ENCODE data around the gene CACNG5. TPM values are rescaled to one million over a fixed set of nuclear protein-coding genes. Genes with fewer than 3 reads are reported as not detected.
A peak's percentile ranks its signal among the peaks of the same experiment; 100 is the strongest.

The CACNG5 gene
- total RNA-seq, 2 experiments from 2014 or later, result not detected

GRCh38 chr17:66805567-66805966, 29.4 kb upstream of the CACNG5 start:
- H3K4me1 Mint-ChIP-seq, result peaks cover 11% of the 10 kb centered on the region
- peak overlapping the region; percentile 29 for H3K27ac Mint-ChIP-seq
- H3K27me3 Mint-ChIP-seq, result no peaks in the 10 kb centered on the region
- no peaks in the 10 kb centered on the region for H3K9me3 Mint-ChIP-seq (ENCODE audit: low read depth)
- intact Hi-C loops (cut with DNase I, micrococcal nuclease), result no loop called here
- no peak for DNase-seq
- no peak overlapping the region for H3K4me3 Mint-ChIP-seq
- ATAC-seq, result peak; percentile 33
- ChIA-PET CTCF (no interaction called here), POLR2A (no interaction called here)
- peaks cover 14% of the 10 kb centered on the region for H3K36me3 Mint-ChIP-seq (ENCODE audit: low read depth)

GRCh38 chr17:66807182-66807581, 27.7 kb upstream of the CACNG5 start:
- ChIA-PET CTCF (no interaction called here), POLR2A (no interaction called here)
- intact Hi-C loops (cut with DNase I, micrococcal nuclease), result no loop called here
- DNase-seq, result no peak
- H3K27ac Mint-ChIP-seq, result no peak overlapping the region
- H3K27me3 Mint-ChIP-seq, result no peaks in the 10 kb centered on the region
- no peak overlapping the region for H3K4me3 Mint-ChIP-seq
- H3K36me3 Mint-ChIP-seq (ENCODE audit: low read depth), result peaks cover 14% of the 10 kb centered on the region
- no peaks in the 10 kb centered on the region for H3K9me3 Mint-ChIP-seq (ENCODE audit: low read depth)
- no peak for ATAC-seq
- H3K4me1 Mint-ChIP-seq, result peaks cover 11% of the 10 kb centered on the region

GRCh38 chr17:66809408-66809807, 25.5 kb upstream of the CACNG5 start:
- no peak for DNase-seq
- Mint-ChIP-seq H3K9me3 (ENCODE audit: low read depth) (no peaks in the 10 kb centered on the region), H3K27me3 (no peaks in the 10 kb centered on the region), H3K4me1 (peaks cover 11% of the 10 kb centered on the region), H3K36me3 (ENCODE audit: low read depth) (peaks cover 8% of the 10 kb centered on the region), H3K4me3 (no peak overlapping the region), H3K27ac (no peak overlapping the region)
- ATAC-seq, result no peak
- ChIA-PET POLR2A (no interaction called here), CTCF (no interaction called here)
- intact Hi-C loops (cut with DNase I, micrococcal nuclease), result no loop called here

- ATAC-seq, result no peak
- ChIA-PET CTCF (no interaction called here), POLR2A (no interaction called here)
- no peaks in the 10 kb centered on the region for H3K27me3 Mint-ChIP-seq
- peaks cover 11% of the 10 kb centered on the region for H3K4me1 Mint-ChIP-seq
- H3K4me3 Mint-ChIP-seq, result no peak overlapping the region
- H3K27ac Mint-ChIP-seq, result no peak overlapping the region
- intact Hi-C loops (cut with DNase I, micrococcal nuclease), result no loop called here
- H3K36me3 Mint-ChIP-seq (ENCODE audit: low read depth), result peaks cover 5% of the 10 kb centered on the region
- DNase-seq, result no peak
- H3K9me3 Mint-ChIP-seq (ENCODE audit: low read depth), result no peaks in the 10 kb centered on the region
Measured at GRCh38 chr17:66810951-66811682, 23.8 kb upstream of the CACNG5 start.

GRCh38 chr17:66811683-66812054, 23.2 kb upstream of the CACNG5 start:
- ChIA-PET POLR2A (interaction anchor here (0.6 kb wide), 1 partner anchor 191 kb away, joined by 3 read pairs; no protein-coding TSS in a partner anchor), CTCF (no interaction called here)
- intact Hi-C loops (cut with DNase I, micrococcal nuclease), result no loop called here
- no peak overlapping the region for H3K4me3 Mint-ChIP-seq
- peaks cover 11% of the 10 kb centered on the region for H3K4me1 Mint-ChIP-seq
- no peak overlapping the region for H3K27ac Mint-ChIP-seq
- no peaks in the 10 kb centered on the region for H3K9me3 Mint-ChIP-seq (ENCODE audit: low read depth)
- ATAC-seq, result no peak
- H3K27me3 Mint-ChIP-seq, result no peaks in the 10 kb centered on the region
- DNase-seq, result no peak
- H3K36me3 Mint-ChIP-seq (ENCODE audit: low read depth), result peaks cover 5% of the 10 kb centered on the region

- Mint-ChIP-seq H3K4me1 (peaks cover 3% of the 10 kb centered on the region), H3K36me3 (ENCODE audit: low read depth) (peaks cover 5% of the 10 kb centered on the region), H3K27ac (no peak overlapping the region), H3K4me3 (no peak overlapping the region), H3K27me3 (peaks cover 2% of the 10 kb centered on the region), H3K9me3 (ENCODE audit: low read depth) (peaks cover 4% of the 10 kb centered on the region)
- no peak for ATAC-seq
- ChIA-PET CTCF (interaction anchor here (0.6 kb wide), 1 partner anchor 9 kb away, joined by 3 read pairs; no protein-coding TSS in a partner anchor), POLR2A (no interaction called here)
- no peak for DNase-seq
- intact Hi-C loops (cut with DNase I, micrococcal nuclease), result no loop called here
Measured at GRCh38 chr17:66812571-66812970, 22.3 kb upstream of the CACNG5 start.

- POLR2A ChIA-PET, result no interaction called here
- H3K36me3 Mint-ChIP-seq (ENCODE audit: low read depth), result peaks cover under 1% of the 10 kb centered on the region
- H3K4me3 Mint-ChIP-seq, result no peak overlapping the region
- H3K4me1 Mint-ChIP-seq, result no peaks in the 10 kb centered on the region
- DNase-seq, result no peak
- H3K27ac Mint-ChIP-seq, result no peak overlapping the region
- intact Hi-C loops (cut with DNase I, micrococcal nuclease), result no loop called here
- CTCF ChIA-PET, result interaction anchor here (0.6 kb wide), 1 partner anchor 1566 kb away, joined by 5 read pairs; no protein-coding TSS in a partner anchor
- peaks cover 2% of the 10 kb centered on the region for H3K27me3 Mint-ChIP-seq
- no peak for ATAC-seq
- H3K9me3 Mint-ChIP-seq (ENCODE audit: low read depth), result peaks cover 8% of the 10 kb centered on the region
Measured at GRCh38 chr17:66813296-66813695, 21.6 kb upstream of the CACNG5 start.

GRCh38 chr17:66814026-66814425, 20.9 kb upstream of the CACNG5 start:
- CTCF ChIA-PET, result interaction anchor here (0.6 kb wide), 1 partner anchor 1567 kb away, joined by 5 read pairs; no protein-coding TSS in a partner anchor
- Mint-ChIP-seq H3K36me3 (ENCODE audit: low read depth) (no peaks in the 10 kb centered on the region), H3K4me1 (no peaks in the 10 kb centered on the region), H3K9me3 (ENCODE audit: low read depth) (peaks cover 10% of the 10 kb centered on the region), H3K27ac (no peak overlapping the region), H3K4me3 (no peak overlapping the region), H3K27me3 (peaks cover 2% of the 10 kb centered on the region)
- DNase-seq (no peak), ATAC-seq (no peak)
- intact Hi-C loops (cut with DNase I, micrococcal nuclease), result no loop called here
- POLR2A ChIA-PET, result no interaction called here

- ChIA-PET CTCF (interaction anchor here (0.6 kb wide), 1 partner anchor 26 kb away, joined by 3 read pairs; no protein-coding TSS in a partner anchor), POLR2A (no interaction called here)
- H3K27ac Mint-ChIP-seq, result no peak overlapping the region
- DNase-seq (no peak), ATAC-seq (no peak)
- H3K27me3 Mint-ChIP-seq, result peaks cover 2% of the 10 kb centered on the region
- peaks cover 10% of the 10 kb centered on the region for H3K9me3 Mint-ChIP-seq (ENCODE audit: low read depth)
- no peaks in the 10 kb centered on the region for H3K36me3 Mint-ChIP-seq (ENCODE audit: low read depth)
- intact Hi-C loops (cut with DNase I, micrococcal nuclease), result no loop called here
- no peak overlapping the region for H3K4me3 Mint-ChIP-seq
- no peaks in the 10 kb centered on the region for H3K4me1 Mint-ChIP-seq
Measured at GRCh38 chr17:66814570-66814969, 20.3 kb upstream of the CACNG5 start.

GRCh38 chr17:66817750-66818149, 17.2 kb upstream of the CACNG5 start:
- intact Hi-C loops (cut with DNase I, micrococcal nuclease), result no loop called here

GRCh38 chr17:66819466-66819865, 15.5 kb upstream of the CACNG5 start:
- no peak for ATAC-seq
- Mint-ChIP-seq H3K4me1 (no peaks in the 10 kb centered on the region), H3K27ac (no peak overlapping the region), H3K9me3 (ENCODE audit: low read depth) (peaks cover 10% of the 10 kb centered on the region), H3K36me3 (ENCODE audit: low read depth) (no peaks in the 10 kb centered on the region), H3K27me3 (peaks cover 3% of the 10 kb centered on the region), H3K4me3 (no peak overlapping the region)
- CTCF ChIA-PET, result no interaction called here
- no peak for DNase-seq
- intact Hi-C loops (cut with DNase I, micrococcal nuclease), result no loop called here
- POLR2A ChIA-PET, result no interaction called here

More at GRCh38 chr17:66817750-66818149, 17.2 kb upstream of the CACNG5 start:
- no peak for DNase-seq
- Mint-ChIP-seq H3K27me3 (peaks cover 3% of the 10 kb centered on the region), H3K36me3 (ENCODE audit: low read depth) (no peaks in the 10 kb centered on the region), H3K27ac (no peak overlapping the region), H3K9me3 (ENCODE audit: low read depth) (peaks cover 10% of the 10 kb centered on the region), H3K4me3 (no peak overlapping the region), H3K4me1 (no peaks in the 10 kb centered on the region)
- ATAC-seq, result no peak
- CTCF ChIA-PET, result no interaction called here
- POLR2A ChIA-PET, result no interaction called here

GRCh38 chr17:66822009-66822408, 12.9 kb upstream of the CACNG5 start:
- H3K36me3 Mint-ChIP-seq (ENCODE audit: low read depth), result no peaks in the 10 kb centered on the region
- peaks cover 10% of the 10 kb centered on the region for H3K9me3 Mint-ChIP-seq (ENCODE audit: low read depth)
- ATAC-seq, result no peak
- ChIA-PET CTCF (no interaction called here), POLR2A (no interaction called here)
- no peak overlapping the region for H3K27ac Mint-ChIP-seq
- H3K27me3 Mint-ChIP-seq, result peaks cover 10% of the 10 kb centered on the region
- H3K4me1 Mint-ChIP-seq, result no peaks in the 10 kb centered on the region
- H3K4me3 Mint-ChIP-seq, result no peak overlapping the region
- intact Hi-C loops (cut with DNase I, micrococcal nuclease), result no loop called here
- no peak for DNase-seq
